Sigmoid colon (tissue), 7 donors: ENCODE data around the gene GLDC. TPM values are rescaled to one million over a fixed set of nuclear protein-coding genes. Genes with fewer than 3 reads are reported as not detected.

Experiments used
- DNase-seq: peaks from one replicate; pipeline ENCODE4 v3.0.0-alpha.2; 2019
- H3K27ac ChIP-seq, 4 donors: fragments of 200-600 bp; sonication (generic); one replicate each; pipeline ENCODE4 v1.5.1; 2016 to 2019; ENCODE audit warnings: mild to moderate bottlenecking in 1 of 4
- H3K27me3 ChIP-seq, 3 donors: fragments of 200-600 bp; sonication (generic); one replicate each; pipeline ENCODE4 v1.5.1; 2019; ENCODE audit warnings: mild to moderate bottlenecking in 1 of 3
- H3K36me3 ChIP-seq, 4 donors: fragments of 200-600 bp; sonication (generic); one replicate each; pipeline ENCODE4 v1.5.1; 2016 to 2019
- H3K4me1 ChIP-seq, 4 donors: fragments of 200-600 bp; sonication (generic); one replicate each; pipeline ENCODE4 v1.5.1; 2017 to 2019
- H3K4me3 ChIP-seq, 4 donors: fragments of 200-600 bp; sonication (generic); one replicate each; pipeline ENCODE4 v1.5.1; 2017 to 2019; ENCODE audit warnings: mild to moderate bottlenecking in 2 of 4, moderate library complexity in 1 of 4
- H3K9me3 ChIP-seq, 4 donors: fragments of 200-600 bp in 3 of 4; sonication (generic) in 3 of 4; one replicate each; pipeline versions ENCODE4 v1.5.1 to v1.6.1; 2013 to 2019
- CTCF ChIP-seq, 4 experiments: fragments of 450-650 bp in 3 of 4; fragments of 200-600 bp in 1 of 4; IDR thresholded peaks; one replicate each; pipeline ENCODE4 v1.5.1; 2016 to 2019; ENCODE audit warnings: antibody characterized with exemption in 4 of 4, mild to moderate bottlenecking in 3 of 4, moderate library complexity in 2 of 4
- EP300 ChIP-seq, 4 donors: sonication (generic); formaldehyde crosslinking; IDR thresholded peaks; one replicate each; pipeline ENCODE4 v1.6.1; 2017; ENCODE audit warnings: antibody characterized with exemption in 4 of 4
- POLR2A ChIP-seq, 2 donors: fragments of 450-650 bp; IDR thresholded peaks; one replicate each; pipeline ENCODE4 v1.6.1; 2016; ENCODE audit warnings: antibody characterized with exemption in 2 of 2, mild to moderate bottlenecking in 2 of 2, moderate library complexity in 2 of 2
- POLR2AphosphoS5 ChIP-seq, 4 donors: sonication (generic); formaldehyde crosslinking; IDR thresholded peaks; one replicate each; pipeline ENCODE4 v1.6.1; 2017; ENCODE audit warnings: antibody characterized with exemption in 4 of 4
- WGBS, 2 donors: extraction: QIAGEN DNeasy Blood & Tissue Kit; methylation state at CpG; one replicate each; pipeline ENCODE4 v1.1.7; 2013; 5-methylcytosine and 5-hydroxymethylcytosine counted together
- intact Hi-C: fragments of 100-400 bp; cut with DNase I; formaldehyde crosslinking; loops from one replicate; pipeline ENCODE4 v1.15.1; 2023
- polyA plus RNA-seq, 3 donors: library from polyadenylated mRNA; stranded (reverse); fragments of 200-250 nt; gene quantifications; one replicate each; pipeline ENCODE4 v1.2.3, GENCODE V29; 2013
- small RNA-seq, 3 donors: library from RNA; depleted of rRNA; stranded (forward); fragments of <200 nt; gene quantifications; one replicate each; pipeline ENCODE3, GENCODE V24; 2016
- total RNA-seq, 4 donors: library from RNA; depleted of rRNA; stranded (reverse); fragments of >200 nt; gene quantifications; one replicate each; pipeline ENCODE4 v1.1.0, GENCODE V29; 2016
- donor health status: healthy with polysubstance abuse.
- donor health status: Bipolar disorder and iron deficiency.
- donor health status: healthy.

The GLDC gene
- total and polyA plus RNA-seq, 7 donors = 0.51 to 1.8 (median 1.2) TPM; not detected in 4

GRCh38 chr9:6488395-6488794 lies 157.1 kb downstream of the GLDC start:
- Histone ChIP-seq H3K9me3 (no peaks in the 10 kb centered on the region), H3K4me1 (peaks cover 0 to 13% (median 9%) of the 10 kb centered on the region in 4 donors), H3K36me3 (peaks cover 0 to 61% (median 9%) of the 10 kb centered on the region in 4 donors), H3K4me3 (no peak overlapping the region), H3K27ac (no peak overlapping the region), H3K27me3 (no peaks in the 10 kb centered on the region)
- no peak for DNase-seq
- intact Hi-C loops = no loop called here
- TF ChIP-seq POLR2A (IDR thresholded peaks at IDR 0.05) (no peak), EP300 (IDR thresholded peaks at IDR 0.05) (no peak), CTCF (IDR thresholded peaks at IDR 0.05) (no peak), POLR2AphosphoS5 (IDR thresholded peaks at IDR 0.05) (no peak)
- 95 to 96% methylated on average over 7 of the region's 7 CpGs for WGBS, 2 donors

DNA sequence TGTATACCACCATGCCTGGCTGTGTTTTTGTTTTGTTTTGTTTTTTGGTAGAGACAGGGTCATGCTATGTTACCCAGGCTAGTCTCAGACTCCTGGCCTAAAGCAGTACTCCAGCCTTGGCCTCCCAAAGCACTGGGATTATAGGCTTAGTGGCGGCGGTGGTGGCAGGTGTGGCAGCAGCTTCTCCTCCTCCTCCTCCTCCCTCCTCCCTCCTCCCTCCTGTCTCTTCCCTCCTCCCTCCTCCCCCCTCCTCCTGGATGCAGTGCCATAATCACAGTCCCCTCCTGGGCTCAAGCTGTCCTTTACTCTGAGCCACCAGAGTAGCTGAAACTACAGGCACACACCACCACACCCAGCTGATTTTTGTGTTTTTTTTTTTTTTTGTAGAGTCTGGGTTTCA lies 161.3 kb downstream of the GLDC start:
- no peaks in the 10 kb centered on the region for H3K27me3 ChIP-seq
- H3K4me3 ChIP-seq = no peak overlapping the region
- no peak for DNase-seq
- intact Hi-C loops = no loop called here
- no peaks in the 10 kb centered on the region for H3K4me1 ChIP-seq
- no peak overlapping the region for H3K27ac ChIP-seq
- 59 to 79% methylated on average over 2 of the region's 2 CpGs for WGBS, 2 donors
- H3K9me3 ChIP-seq = no peaks in the 10 kb centered on the region
- H3K36me3 ChIP-seq = peaks cover 5 to 90% (median 18%) of the 10 kb centered on the region in 4 donors
- TF ChIP-seq CTCF (IDR thresholded peaks at IDR 0.05) (no peak), POLR2AphosphoS5 (IDR thresholded peaks at IDR 0.05) (no peak), EP300 (IDR thresholded peaks at IDR 0.05) (no peak), POLR2A (IDR thresholded peaks at IDR 0.05) (no peak)

Small RNAs within 50 kb of the gene (small RNA-seq; reads per million reads assigned to genes)
- gene RN7SL123P (0 reads per million in 3 donors), gene RN7SL25P (0 reads per million in 3 donors)

Other genes starting within 250 kb of the GLDC start
- gene UHRF2, start 232.5 kb downstream of the GLDC start, total RNA-seq = 10 to 100 TPM; 49.1 to 55.6 (median 53.6) TPM
- gene UHRF2, start 232.5 kb downstream of the GLDC start, polyA plus RNA-seq = 10 to 100 TPM in 2 of 3 donors, 1 to 10 TPM in 1; 7.6 to 36.6 (median 19.5) TPM
- gene KDM4C, start 112.2 kb upstream of the GLDC start, total RNA-seq = 10 to 100 TPM; 28.8 to 33.5 (median 29.8) TPM
- 10 to 100 TPM; 16.4 to 18.6 (median 17.6) TPM for gene KDM4C, start 112.2 kb upstream of the GLDC start, polyA plus RNA-seq